H1 (cell line): Measurements from ENCODE around the gene TSPAN4. TPM values are rescaled to one million over a fixed set of nuclear protein-coding genes. Genes with fewer than 3 reads are reported as not detected.

Experiments
- PHF8 ChIP-seq: fragments of 200-600 bp; sonication (generic); conservative IDR thresholded peaks from 2 replicates; pipeline ENCODE4 v1.7.1; 2012; ENCODE audit warnings: low read depth, mild to moderate bottlenecking, inconsistent platforms, low read length, moderate library complexity
- polyA plus RNA-seq, 7 experiments: library from polyadenylated mRNA; depleted of rRNA in 3 of 7; stranded (reverse) in 5 of 7; unstranded in 2 of 7; fragments of >200 nt in 5 of 7; fragments of 200-250 nt in 2 of 7; gene quantifications; 1 replicate in 5 of 7; 2 replicates in 1 of 7; 4 replicates in 1 of 7; pipeline versions ENCODE4 v1.2.1 to v1.2.3, GENCODE V29; 2011 to 2013; ENCODE audit warnings: missing spikeins in 2 of 7, mixed read lengths in 2 of 7
- small RNA-seq: library from polyadenylated mRNA; stranded (forward); fragments of <200 nt; extraction: miRNeasy Mini kit (QIAGEN cat#:217004); gene quantifications from one replicate; pipeline ENCODE3, GENCODE V24; 2013; ENCODE audit not compliant: insufficient read depth
- total RNA-seq: library from RNA; stranded (reverse); fragmentation: NEBNext Ultra II Directional; extraction: Animal tissue kit (Norgen Biotek cat#: 25700); gene quantifications from 2 replicates; pipeline ENCODE4 v1.2.1, GENCODE V29; 2021
- TF ChIP-seq, protein P1 (sequence below): IDR thresholded peaks from 2 replicates; pipeline ENCODE4 v1.6.1; 2012; ENCODE audit warnings: low read length, inconsistent platforms

The TSPAN4 gene
- total and polyA plus RNA-seq, 2 of the 8 experiments (the other 6 are each of a cell fraction or from before 2014, with no cell fraction given), result 74.1 to 145 TPM

- TF ChIP-seq, protein P1, sequence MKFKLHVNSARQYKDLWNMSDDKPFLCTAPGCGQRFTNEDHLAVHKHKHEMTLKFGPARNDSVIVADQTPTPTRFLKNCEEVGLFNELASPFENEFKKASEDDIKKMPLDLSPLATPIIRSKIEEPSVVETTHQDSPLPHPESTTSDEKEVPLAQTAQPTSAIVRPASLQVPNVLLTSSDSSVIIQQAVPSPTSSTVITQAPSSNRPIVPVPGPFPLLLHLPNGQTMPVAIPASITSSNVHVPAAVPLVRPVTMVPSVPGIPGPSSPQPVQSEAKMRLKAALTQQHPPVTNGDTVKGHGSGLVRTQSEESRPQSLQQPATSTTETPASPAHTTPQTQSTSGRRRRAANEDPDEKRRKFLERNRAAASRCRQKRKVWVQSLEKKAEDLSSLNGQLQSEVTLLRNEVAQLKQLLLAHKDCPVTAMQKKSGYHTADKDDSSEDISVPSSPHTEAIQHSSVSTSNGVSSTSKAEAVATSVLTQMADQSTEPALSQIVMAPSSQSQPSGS, result no peak
- no peak for TF ChIP-seq PHF8
These were observed 72.3 kb downstream of the TSPAN4 start (continued) for GRCh38 chr11:914747-915501.

Small RNA genes within 50 kb of the gene (small RNA-seq; reads per million reads assigned to genes)
- gene SNORA52, result not detected

Other genes starting within 250 kb of the TSPAN4 start
- gene IRF7, start 226.9 kb upstream of the TSPAN4 start, total RNA-seq, result 9.4 and 9.6 TPM in 2 replicates
- gene IRF7, start 226.9 kb upstream of the TSPAN4 start, polyA plus RNA-seq (2011; rRNA removed), result 9.1 and 12.8 TPM in 2 replicates
- 0.11 TPM in 1 of 2 replicates, not detected in the other for gene CDHR5, start 217.9 kb upstream of the TSPAN4 start, total RNA-seq
- 0.02 TPM in 1 of 2 replicates, not detected in the other for gene CDHR5, start 217.9 kb upstream of the TSPAN4 start, polyA plus RNA-seq (2011; rRNA removed)
- gene SCT, start 215.7 kb upstream of the TSPAN4 start, total RNA-seq, result 2.0 and 2.2 TPM in 2 replicates
- gene SCT, start 215.7 kb upstream of the TSPAN4 start, polyA plus RNA-seq (2011; rRNA removed), result 1.7 and 3.7 TPM in 2 replicates
- 3.3 and 3.4 TPM in 2 replicates for gene DRD4, start 205.6 kb upstream of the TSPAN4 start, total RNA-seq
- gene DRD4, start 205.6 kb upstream of the TSPAN4 start, polyA plus RNA-seq (2011; rRNA removed), result 4.9 and 9.7 TPM in 2 replicates
- 53.7 and 58.4 TPM in 2 replicates for gene DEAF1, start 147.6 kb upstream of the TSPAN4 start, total RNA-seq
- 47.3 and 64.7 TPM in 2 replicates for gene DEAF1, start 147.6 kb upstream of the TSPAN4 start, polyA plus RNA-seq (2011; rRNA removed)
- gene TMEM80, start 147.0 kb upstream of the TSPAN4 start, total RNA-seq, result 7.3 and 8.0 TPM in 2 replicates
- 16.3 and 21.4 TPM in 2 replicates for gene TMEM80, start 147.0 kb upstream of the TSPAN4 start, polyA plus RNA-seq (2011; rRNA removed)
- gene EPS8L2, start 136.6 kb upstream of the TSPAN4 start, total RNA-seq, result 38.5 and 44.3 TPM in 2 replicates
- gene EPS8L2, start 136.6 kb upstream of the TSPAN4 start, polyA plus RNA-seq (2011; rRNA removed), result 57.0 and 65.3 TPM in 2 replicates
- 302 and 308 TPM in 2 replicates for gene TALDO1, start 95.4 kb upstream of the TSPAN4 start, total RNA-seq
- gene TALDO1, start 95.4 kb upstream of the TSPAN4 start, polyA plus RNA-seq (2011; rRNA removed), result 265 and 293 TPM in 2 replicates
- gene GATD1, start 65.4 kb upstream of the TSPAN4 start, total RNA-seq, result 47.5 and 54.9 TPM in 2 replicates
- 54.8 and 101 TPM in 2 replicates for gene GATD1, start 65.4 kb upstream of the TSPAN4 start, polyA plus RNA-seq (2011; rRNA removed)
- 5.0 and 5.7 TPM in 2 replicates for gene CEND1, start 52.8 kb upstream of the TSPAN4 start, total RNA-seq
- 0.82 and 1.3 TPM in 2 replicates for gene CEND1, start 52.8 kb upstream of the TSPAN4 start, polyA plus RNA-seq (2011; rRNA removed)
- 48.0 and 54.3 TPM in 2 replicates for gene SLC25A22, start 44.6 kb upstream of the TSPAN4 start, total RNA-seq
- 31.5 and 52.0 TPM in 2 replicates for gene SLC25A22, start 44.6 kb upstream of the TSPAN4 start, polyA plus RNA-seq (2011; rRNA removed)
- 18.9 and 24.9 TPM in 2 replicates for gene PIDD1, start 37.6 kb upstream of the TSPAN4 start, total RNA-seq
- gene PIDD1, start 37.6 kb upstream of the TSPAN4 start, polyA plus RNA-seq (2011; rRNA removed), result 26.1 and 51.4 TPM in 2 replicates
- 2,084 and 2,106 TPM in 2 replicates for gene RPLP2, start 32.9 kb upstream of the TSPAN4 start, total RNA-seq
- 1,789 and 2,639 TPM in 2 replicates for gene RPLP2, start 32.9 kb upstream of the TSPAN4 start, polyA plus RNA-seq (2011; rRNA removed)
- gene PNPLA2, start 23.9 kb upstream of the TSPAN4 start, total RNA-seq, result 62.1 and 62.2 TPM in 2 replicates
- 30.9 and 63.7 TPM in 2 replicates for gene PNPLA2, start 23.9 kb upstream of the TSPAN4 start, polyA plus RNA-seq (2011; rRNA removed)
- 26.4 and 29.3 TPM in 2 replicates for gene CRACR2B, start 14.9 kb upstream of the TSPAN4 start, total RNA-seq
- 18.2 and 34.9 TPM in 2 replicates for gene CRACR2B, start 14.9 kb upstream of the TSPAN4 start, polyA plus RNA-seq (2011; rRNA removed)
- gene CD151, start 9.9 kb upstream of the TSPAN4 start, total RNA-seq, result 93.4 and 101 TPM in 2 replicates
- 212 and 257 TPM in 2 replicates for gene CD151, start 9.9 kb upstream of the TSPAN4 start, polyA plus RNA-seq (2011; rRNA removed)
- 151 and 167 TPM in 2 replicates for gene POLR2L, start 323 bp upstream of the TSPAN4 start, total RNA-seq
- 140 and 142 TPM in 2 replicates for gene POLR2L, start 323 bp upstream of the TSPAN4 start, polyA plus RNA-seq (2011; rRNA removed)
- 78.9 and 81.2 TPM in 2 replicates for gene CHID1, start 68.0 kb downstream of the TSPAN4 start, total RNA-seq
- gene CHID1, start 68.0 kb downstream of the TSPAN4 start, polyA plus RNA-seq (2011; rRNA removed), result 88.5 and 114 TPM in 2 replicates
- 50.0 and 56.3 TPM in 2 replicates for gene AP2A2, start 83.0 kb downstream of the TSPAN4 start, total RNA-seq
- 65.0 and 70.0 TPM in 2 replicates for gene AP2A2, start 83.0 kb downstream of the TSPAN4 start, polyA plus RNA-seq (2011; rRNA removed)
- gene MUC6, start 193.9 kb downstream of the TSPAN4 start, total RNA-seq, result not detected in 2 replicates
- gene MUC6, start 193.9 kb downstream of the TSPAN4 start, polyA plus RNA-seq (2011; rRNA removed), result 0.09 TPM in 1 of 2 replicates, not detected in the other
- not detected in 2 replicates for gene MUC2, start 232.0 kb downstream of the TSPAN4 start, total RNA-seq
- gene MUC2, start 232.0 kb downstream of the TSPAN4 start, polyA plus RNA-seq (2011; rRNA removed), result not detected in 2 replicates